ENCODE measurements around the gene LNPEP.

LNPEP gene

DNA sequence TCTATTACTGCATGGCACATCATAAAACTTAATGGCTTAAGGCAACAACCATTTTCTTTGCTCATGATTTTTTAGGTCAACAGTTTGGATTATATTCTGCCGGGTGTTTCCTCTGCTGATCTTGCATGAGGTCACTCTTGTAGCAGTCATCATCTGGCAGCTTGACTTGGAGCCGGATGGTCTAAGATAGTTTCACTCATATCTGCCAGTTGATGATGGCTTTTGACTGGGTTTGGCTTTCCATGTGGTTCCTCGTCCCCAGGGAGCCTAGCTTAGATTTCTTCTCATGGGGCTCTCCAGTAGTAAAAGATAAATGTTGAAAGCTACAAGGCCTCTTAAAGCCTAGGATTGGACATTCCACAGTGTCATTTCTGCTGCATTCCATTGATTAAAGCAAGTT lies 27.4 kb downstream of the LNPEP start:
- no peak for DNase-seq

DNA sequence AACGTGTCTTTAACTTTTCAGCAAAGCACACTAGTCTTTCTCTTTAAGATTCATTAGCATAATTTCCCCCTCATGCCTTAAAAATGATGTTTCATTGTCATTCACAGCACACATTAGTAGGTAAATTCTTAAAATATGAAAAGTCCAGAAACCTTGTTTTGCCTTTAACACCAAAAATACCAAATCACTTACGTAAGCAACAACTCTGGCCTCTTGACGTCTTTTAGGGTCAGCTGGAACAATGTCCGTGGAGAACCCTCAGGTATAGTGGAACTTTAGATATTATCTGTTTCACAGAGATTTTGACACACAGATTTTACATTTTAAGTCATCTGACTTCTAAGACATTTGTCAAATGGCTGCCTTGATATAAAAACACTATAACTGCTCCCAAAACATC lies 30.9 kb downstream of the LNPEP start:
- DNase-seq = no peak

DNA sequence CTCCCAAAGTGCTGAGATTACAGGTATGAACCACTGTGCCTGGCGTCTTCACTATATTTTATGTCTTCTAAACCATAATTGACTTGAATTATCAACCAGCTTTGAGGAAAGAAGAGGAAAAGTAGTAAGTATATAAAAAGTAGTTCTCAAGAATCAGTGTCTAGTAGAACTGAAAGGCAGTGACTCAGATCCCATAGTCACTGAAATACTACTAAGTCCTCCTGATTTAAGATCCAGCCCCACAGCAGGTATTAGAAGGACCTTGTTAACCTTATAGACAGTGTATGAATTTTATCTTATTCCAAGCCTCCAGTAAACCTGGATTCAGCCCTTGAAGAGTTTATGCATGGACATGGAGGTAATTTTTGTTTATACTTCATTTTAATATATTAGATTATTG lies 31.5 kb downstream of the LNPEP start:
- DNase-seq = no peak

DNA sequence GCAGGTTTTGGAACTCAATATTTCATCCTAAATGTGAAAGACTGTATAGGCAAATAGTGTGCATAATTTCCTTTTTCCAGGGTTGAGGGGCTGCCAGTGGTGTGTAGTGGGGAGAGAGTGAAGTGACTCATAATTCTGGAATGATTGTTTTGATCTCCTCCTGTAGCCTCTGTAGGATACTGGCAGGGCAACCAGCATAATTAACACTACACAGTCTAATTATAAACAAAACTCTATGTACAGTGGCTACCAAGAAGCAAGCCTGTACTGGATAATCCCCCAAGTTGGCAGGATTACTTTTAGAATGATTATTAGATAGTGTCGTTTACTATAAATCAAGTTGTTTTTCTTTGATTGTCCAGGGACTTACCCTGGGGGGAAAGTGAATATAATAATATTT lies 32.2 kb downstream of the LNPEP start:
- DNase-seq = no peak

GRCh38 chr5:96968614-96969013 lies 32.7 kb downstream of the LNPEP start:
- no peak for DNase-seq

- DNase-seq = no peak
These were observed 33.5 kb downstream of the LNPEP start for GRCh38 chr5:96969366-96969765.

DNA sequence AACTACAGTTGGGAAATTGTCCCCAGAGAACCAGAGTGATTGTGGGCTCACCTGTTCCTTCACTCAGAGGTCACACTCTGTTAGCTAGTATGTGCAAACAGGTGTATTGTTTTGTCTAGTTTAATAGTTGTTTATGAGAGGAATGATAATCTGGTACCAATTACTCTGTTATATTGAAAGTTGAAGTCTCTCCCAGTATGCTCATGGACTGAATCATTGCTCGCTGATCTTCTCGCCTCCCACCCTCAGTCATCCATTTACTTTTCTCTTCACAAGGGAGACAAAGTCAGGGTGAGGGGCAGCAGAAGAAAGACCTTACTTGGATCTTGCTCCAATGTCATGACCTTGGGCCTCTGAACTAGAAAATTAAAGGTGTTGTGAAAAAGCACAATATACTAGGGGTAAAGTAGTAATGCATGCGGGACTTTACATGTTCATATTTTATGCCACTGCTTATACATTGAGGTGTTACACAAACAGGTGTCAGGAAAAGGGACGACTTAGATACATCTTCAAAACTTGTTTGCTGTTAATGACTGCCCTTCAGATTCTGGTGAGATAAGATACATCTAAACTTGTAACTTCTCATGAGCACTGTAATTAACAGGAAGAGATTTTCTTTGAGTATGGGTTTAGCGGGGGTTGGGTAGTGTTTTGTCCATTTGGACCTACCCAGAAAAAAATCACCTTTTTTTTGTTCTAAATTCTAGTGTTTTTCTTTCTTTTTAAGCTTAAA lies 36.9 kb downstream of the LNPEP start:
- no peak for DNase-seq

DNA sequence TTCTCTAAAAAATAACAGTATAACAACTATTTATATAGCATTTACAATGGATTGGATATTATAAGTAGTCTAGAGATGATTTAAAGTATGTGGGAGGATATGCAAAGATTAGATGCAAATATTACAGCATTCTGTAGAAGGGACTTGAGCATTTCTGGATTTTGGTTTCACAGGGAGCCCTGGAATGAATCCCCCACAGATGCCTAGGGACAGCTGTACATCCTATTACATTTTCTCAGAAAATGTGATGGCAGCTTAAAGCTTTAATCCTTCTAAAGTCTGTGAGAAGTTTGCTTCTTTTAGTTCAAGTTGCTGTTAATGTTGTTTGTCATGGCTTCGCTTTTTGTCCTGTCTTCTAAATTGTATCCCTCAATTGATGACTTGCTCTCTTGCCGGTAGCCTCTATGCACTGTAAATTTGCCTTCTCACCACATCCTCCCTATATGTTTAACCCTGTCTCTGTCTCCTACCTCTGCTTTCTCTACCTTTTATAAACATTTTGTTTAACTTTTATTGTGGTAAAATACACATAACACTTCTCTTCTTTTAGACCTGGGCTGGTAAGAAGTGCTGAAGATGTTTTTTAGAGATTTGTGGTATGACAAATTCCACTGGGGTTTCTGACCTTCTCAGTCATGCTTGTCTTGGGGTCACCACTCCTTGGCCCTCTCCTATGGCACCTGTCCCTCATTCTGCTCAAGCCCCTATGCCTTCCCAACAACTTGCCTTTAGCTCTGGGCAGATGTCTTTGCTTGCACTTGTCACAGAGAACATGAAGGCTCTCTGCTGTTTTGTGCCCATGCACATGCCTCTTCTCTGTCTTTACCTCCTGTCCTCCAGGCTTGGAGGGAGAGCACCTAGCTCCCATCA lies 37.9 kb downstream of the LNPEP start:
- no peak for DNase-seq

- no peak for DNase-seq
These were observed 39.8 kb downstream of the LNPEP start for GRCh38 chr5:96975656-96976055.

DNA sequence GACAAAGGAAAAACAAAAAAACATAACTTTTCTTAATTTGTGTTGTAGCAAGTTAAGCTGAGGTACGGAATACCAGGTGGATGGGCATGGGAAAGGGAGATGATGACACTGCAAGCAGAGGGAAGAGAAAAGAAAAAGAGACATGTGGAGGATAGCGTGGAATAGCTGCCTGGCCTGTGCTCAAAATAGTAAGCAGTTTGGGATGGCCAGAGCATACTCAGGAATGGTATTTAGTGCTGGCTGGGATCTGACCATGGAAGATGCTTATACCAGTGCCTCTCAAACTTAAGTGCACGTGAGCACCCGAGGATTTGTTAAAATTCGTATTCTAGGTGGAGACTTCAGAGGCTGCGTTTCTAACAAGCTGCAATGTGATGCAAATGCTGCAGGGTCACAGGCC lies 41.3 kb downstream of the LNPEP start:
- no peak for DNase-seq

- no peak for DNase-seq
These were observed 43.1 kb downstream of the LNPEP start for GRCh38 chr5:96978812-96979449.

DNA sequence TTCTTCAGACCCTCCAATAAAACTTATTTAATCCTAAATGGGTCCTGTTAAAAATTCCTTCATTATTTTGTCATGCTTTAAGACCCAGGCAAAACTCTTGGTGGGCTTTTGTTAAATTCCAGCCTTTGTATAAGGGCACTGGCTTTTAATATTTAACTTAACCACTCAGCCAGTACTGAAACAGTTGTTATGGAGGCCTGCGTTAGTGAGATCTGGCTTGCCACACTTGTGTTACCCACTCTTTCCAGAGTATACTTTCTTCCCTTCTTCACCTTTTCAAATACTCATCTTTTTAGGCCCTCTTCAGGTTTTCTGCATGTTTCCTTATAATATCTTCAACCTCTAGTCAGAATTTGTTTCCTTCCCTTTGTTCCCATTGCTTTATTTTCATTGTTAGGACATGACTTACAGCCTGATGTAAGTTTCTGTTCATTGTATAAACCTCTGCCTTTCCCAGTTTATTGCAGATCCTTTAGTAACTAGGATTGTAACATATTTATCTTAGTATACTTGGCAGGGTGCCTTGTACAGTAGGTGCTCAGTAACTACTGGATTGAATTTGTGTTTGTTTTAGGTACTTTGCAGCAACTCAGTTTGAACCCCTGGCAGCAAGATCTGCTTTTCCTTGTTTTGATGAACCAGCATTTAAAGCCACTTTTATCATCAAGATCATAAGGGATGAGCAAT lies 48.8 kb downstream of the LNPEP start:
- DNase-seq = no peak

DNA sequence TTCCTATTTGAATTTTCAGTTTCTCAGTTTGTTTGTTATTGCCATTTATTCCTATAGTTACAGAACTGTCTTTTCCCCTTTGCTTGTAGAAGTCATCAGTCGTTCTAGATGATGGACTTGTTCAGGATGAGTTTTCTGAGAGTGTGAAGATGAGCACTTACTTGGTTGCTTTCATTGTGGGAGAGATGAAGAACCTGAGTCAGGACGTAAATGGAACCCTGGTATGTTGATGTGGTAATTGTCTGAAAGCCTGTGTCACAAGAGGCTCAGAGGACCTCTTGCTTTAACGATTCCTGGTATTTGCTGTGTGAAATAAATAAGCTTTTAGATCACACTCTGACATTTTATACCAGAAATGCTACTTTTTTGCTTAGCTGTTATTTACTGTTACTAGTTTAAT lies 50.6 kb downstream of the LNPEP start:
- DNase-seq = no peak

GRCh38 chr5:96990102-96990501 lies 54.2 kb downstream of the LNPEP start:
- no peak for DNase-seq

GRCh38 chr5:96991708-96992107 lies 55.8 kb downstream of the LNPEP start:
- no peak for DNase-seq

DNA sequence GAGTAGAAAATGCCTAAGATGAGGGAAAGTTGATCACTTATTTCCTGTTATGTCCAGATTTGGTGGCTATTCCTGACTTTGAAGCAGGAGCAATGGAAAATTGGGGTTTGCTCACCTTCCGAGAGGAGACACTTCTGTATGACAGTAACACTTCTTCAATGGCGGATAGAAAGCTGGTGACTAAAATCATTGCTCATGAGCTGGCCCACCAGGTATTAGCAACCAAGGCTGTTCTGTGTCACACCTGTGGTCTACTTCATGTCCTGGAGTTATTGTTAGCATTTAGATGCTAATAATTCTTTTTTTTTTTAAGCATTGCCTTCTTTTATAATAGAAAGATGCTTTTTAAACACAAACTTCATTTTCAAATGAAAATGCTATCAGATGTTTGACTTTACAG lies 57.9 kb downstream of the LNPEP start:
- DNase-seq = no peak

- DNase-seq = no peak
These were observed 58.6 kb downstream of the LNPEP start for GRCh38 chr5:96994493-96994892.

- no peak for DNase-seq
These were observed 59.5 kb downstream of the LNPEP start for GRCh38 chr5:96995419-96995818.

- no peak for DNase-seq
These were observed 61.5 kb downstream of the LNPEP start for GRCh38 chr5:96997265-96997859.

- DNase-seq = no peak
These were observed 64.0 kb downstream of the LNPEP start for GRCh38 chr5:96999856-97000255.

- DNase-seq = no peak
These were observed 64.5 kb downstream of the LNPEP start for GRCh38 chr5:97000391-97000790.

DNA sequence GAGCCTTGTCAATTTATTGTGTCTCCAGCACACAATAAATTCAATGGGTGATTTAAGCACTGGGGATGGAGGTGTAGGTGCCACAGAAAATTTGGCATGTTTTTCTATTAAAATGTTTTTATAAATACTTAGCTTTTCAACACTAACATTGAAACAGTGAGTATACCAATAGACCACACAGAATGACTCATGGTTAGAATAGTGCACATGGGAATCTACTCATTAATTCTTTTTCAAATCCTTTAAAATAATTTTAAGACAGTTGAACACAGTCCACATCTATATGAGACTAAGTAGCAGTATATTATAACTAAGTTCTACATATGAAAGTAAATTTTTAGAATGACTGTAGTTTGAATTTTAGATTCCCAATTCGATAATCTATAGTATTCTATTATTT lies 67.1 kb downstream of the LNPEP start:
- no peak for DNase-seq

All from activated naive CD4-positive, alpha-beta T cell (primary cell).